Endothelial cell of umbilical vein (primary cell): ENCODE data around the gene OR52N4. TPM values are rescaled to one million over a fixed set of nuclear protein-coding genes. Genes with fewer than 3 reads are reported as not detected.
"Not testable (repeated sequence)": the region's sequence is repeated elsewhere in the genome, so short reads cannot be mapped to it uniquely, and the experiment has no call there.

Source experiments
- BruUV-seq: library from RNA; stranded (reverse); fragments of 400-500 nt; replicated peaks from 2 replicates; lab custom pipeline; 2021; lab: Mats Ljungman, UMichigan
- CTCF ChIA-PET: fragments of 300-600, 350-600 bp; sonication (Branson Sonifier 250); formaldehyde crosslinking; loops from one replicate; lab custom pipeline; 2021; ENCODE audit warnings: antibody characterized with exemption, inconsistent platforms; lab: Charles Lee
- POLR2A ChIA-PET: fragments of 300-600, 350-600 bp; sonication (Branson Sonifier 250); formaldehyde crosslinking; loops from one replicate; lab custom pipeline; 2021; ENCODE audit warnings: antibody characterized with exemption, inconsistent platforms; lab: Charles Lee
- DNase-seq: peaks from one replicate; pipeline ENCODE4 v3.0.0-alpha.2; 2011; ENCODE audit warnings: low read depth, low spot score
- FAIRE-seq: peaks from 2 replicates; lab custom pipeline; 2011; peaks lifted over from hg19 to GRCh38; lab: Jason Lieb, UNC
- H2AFZ ChIP-seq: 2 replicates; pipeline ENCODE4 v1.6.0; 2012; ENCODE audit warnings: low read depth, low read length, control low read depth, inconsistent platforms
- H3K27ac ChIP-seq: 2 replicates; pipeline ENCODE4 v1.5.1; 2011; ENCODE audit warnings: low read depth, mild to moderate bottlenecking, control low read depth, low read length, moderate library complexity; ENCODE audit not compliant: insufficient read depth
- H3K27me3 ChIP-seq, 2 experiments: 2 replicates each; pipeline versions ENCODE4 v1.6.0 to v1.6.1; 2011; ENCODE audit warnings: low read length in 2 of 2, mixed read lengths in 1 of 2; ENCODE audit not compliant: control insufficient read depth in 2 of 2, insufficient read depth in 2 of 2
- H3K36me3 ChIP-seq, 2 experiments: 2 replicates in 1 of 2; 3 replicates in 1 of 2; pipeline ENCODE4 v1.5.1; 2011; ENCODE audit warnings: low read length in 2 of 2, mild to moderate bottlenecking in 1 of 2, moderate library complexity in 1 of 2; ENCODE audit not compliant: control insufficient read depth in 2 of 2, insufficient read depth in 2 of 2; ENCODE audit errors: extremely low read depth in 1 of 2
- H3K4me1 ChIP-seq: 3 replicates; pipeline ENCODE4 v1.5.1; 2011; ENCODE audit warnings: mild to moderate bottlenecking, low read length; ENCODE audit not compliant: control insufficient read depth, insufficient read depth; ENCODE audit errors: extremely low read depth
- H3K4me2 ChIP-seq: 2 replicates; pipeline ENCODE4 v1.6.1; 2011; ENCODE audit warnings: low read length, control low read depth, mixed read lengths; ENCODE audit not compliant: insufficient read depth
- H3K4me3 ChIP-seq, 3 experiments: fragments of 200-600 bp in 1 of 3; sonication (generic), shearing (Covaris generic) in 1 of 3; replicated peaks in 1 of 3; 2 replicates each; pipeline ENCODE4 v1.5.1; 2011 to 2016; ENCODE audit warnings: control low read depth in 3 of 3, low read length in 3 of 3, mild to moderate bottlenecking in 2 of 3, inconsistent platforms in 1 of 3, low read depth in 1 of 3, moderate library complexity in 1 of 3; ENCODE audit not compliant: insufficient read depth in 1 of 3
- H3K79me2 ChIP-seq: 2 replicates; pipeline ENCODE4 v1.6.0; 2012; ENCODE audit warnings: low read length, inconsistent platforms; ENCODE audit not compliant: control insufficient read depth, insufficient read depth
- H3K9ac ChIP-seq: replicated peaks from 2 replicates; pipeline ENCODE3; 2011; ENCODE audit warnings: low read length, control low read depth; ENCODE audit not compliant: insufficient read depth; ENCODE audit errors: extremely low read depth
- H3K9me1 ChIP-seq: replicated peaks from 3 replicates; pipeline ENCODE4 v1.6.0; 2011; ENCODE audit warnings: mild to moderate bottlenecking, low read length; ENCODE audit not compliant: control insufficient read depth, insufficient read depth; ENCODE audit errors: extremely low read depth
- H3K9me3 ChIP-seq: replicated peaks from 2 replicates; pipeline ENCODE4 v1.5.1; 2012; ENCODE audit warnings: low read length, inconsistent platforms; ENCODE audit not compliant: control insufficient read depth, insufficient read depth
- H4K20me1 ChIP-seq: replicated peaks from 2 replicates; pipeline ENCODE3; 2011; ENCODE audit warnings: mild to moderate bottlenecking, low read length; ENCODE audit not compliant: control insufficient read depth, insufficient read depth; ENCODE audit errors: extremely low read depth
- EZH2 ChIP-seq: IDR thresholded peaks from 2 replicates; pipeline ENCODE4 v1.6.1; 2012; ENCODE audit warnings: borderline replicate concordance, low read depth, mild to moderate bottlenecking, moderate library complexity, low read length, inconsistent platforms; ENCODE audit not compliant: severe bottlenecking
- FOS ChIP-seq: IDR thresholded peaks from 2 replicates; pipeline ENCODE4 v1.6.1; 2011; ENCODE audit warnings: mild to moderate bottlenecking, low read length, moderate library complexity, borderline replicate concordance; ENCODE audit not compliant: insufficient read depth
- GATA2 ChIP-seq: IDR thresholded peaks from 2 replicates; pipeline ENCODE4 v1.7.0; 2011; ENCODE audit warnings: low read depth, mild to moderate bottlenecking, moderate library complexity, mixed read lengths, low read length; ENCODE audit not compliant: insufficient read length, insufficient read depth
- JUN ChIP-seq: IDR thresholded peaks from 2 replicates; pipeline ENCODE4 v1.6.1; 2011; ENCODE audit warnings: borderline replicate concordance, low read depth; ENCODE audit not compliant: insufficient read length, insufficient read depth
- MYC ChIP-seq: IDR thresholded peaks from one replicate; pipeline ENCODE4 v1.6.1; 2011; ENCODE audit warnings: mild to moderate bottlenecking, low read depth, low read length
- POLR2A ChIP-seq: IDR thresholded peaks from 2 replicates; pipeline ENCODE4 v1.6.1; 2012; ENCODE audit warnings: low read depth, mild to moderate bottlenecking, control low read depth, low read length
- POLR2AphosphoS5 ChIP-seq: IDR thresholded peaks from 2 replicates; pipeline ENCODE4 v1.6.1; 2012; ENCODE audit warnings: low read depth, mild to moderate bottlenecking, control low read depth, low read length, moderate library complexity; ENCODE audit not compliant: insufficient read depth
- dilution Hi-C: fragments of 300-500 bp; cut with MboI; formaldehyde crosslinking; loops from one replicate; pipeline ENCODE4 v1.15.0; 2019; ENCODE audit warnings: low sequenced_read_pairs; ENCODE audit not compliant: extremely low pct_ligation_motif_present
- intact Hi-C: fragments of 100-400 bp; cut with micrococcal nuclease; formaldehyde crosslinking; loops from one replicate; pipeline ENCODE4 v1.10.0; 2022
- polyA plus RNA-seq, 4 experiments: library from polyadenylated mRNA; depleted of rRNA in 3 of 4; stranded (reverse) in 3 of 4; unstranded in 1 of 4; fragments of >200 nt; gene quantifications; 2 replicates each; pipeline versions ENCODE4 v1.2.1 to v1.2.3, GENCODE V29; 2011 to 2012; ENCODE audit warnings: missing spikeins in 1 of 4
- total RNA-seq: library from RNA; stranded (reverse); gene quantifications from 2 replicates; pipeline ENCODE4 v1.2.3, GENCODE V29; 2021
- TF ChIP-seq, protein P1 (sequence below): IDR thresholded peaks from 2 replicates; pipeline ENCODE4 v1.6.1; 2011; ENCODE audit not compliant: insufficient read depth, insufficient read length
- TF ChIP-seq, protein P2 (sequence below), 2 donors: IDR thresholded peaks; 1 replicate in 1 of 2; 2 replicates in 1 of 2; pipeline ENCODE4 v1.5.1; 2011; ENCODE audit warnings: low read length in 2 of 2, mild to moderate bottlenecking in 2 of 2, moderate library complexity in 2 of 2, control low read depth in 1 of 2, inconsistent platforms in 1 of 2, low read depth in 1 of 2; ENCODE audit not compliant: insufficient read depth in 1 of 2; ENCODE audit errors: extremely low read depth in 1 of 2

OR52N4 gene
- total and polyA plus RNA-seq, 2 donors (not counting 3 experiments of a cell fraction or from before 2014, with no cell fraction given): 0.10 TPM; not detected in 1

DNA sequence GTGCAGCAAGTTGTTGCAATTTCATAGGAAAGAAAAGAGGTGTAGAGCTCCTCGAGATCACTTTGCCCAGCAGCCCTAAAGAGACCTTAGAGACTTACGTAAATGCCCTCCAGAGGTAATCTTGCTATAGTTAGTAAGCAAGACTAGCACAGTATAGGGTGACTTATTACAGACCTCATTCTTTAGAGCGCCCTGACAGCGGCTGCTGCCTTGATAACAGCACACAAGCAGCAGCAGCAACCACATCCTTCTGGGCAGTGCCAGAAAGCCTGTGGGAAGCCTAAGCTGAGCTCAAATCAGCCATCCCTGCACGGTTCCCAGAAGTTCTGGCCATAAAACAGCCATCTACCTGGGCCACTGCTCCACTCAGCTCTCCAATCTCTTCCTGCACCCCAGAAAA lies 40.3 kb upstream of the OR52N4 start:
- CTCF ChIA-PET: interaction anchor here (1.1 to 2.7 kb wide), 4 partner anchors 29 to 237 kb away, joined by 3 to 10 read pairs (median 6); partner anchors contain the start of gene TRIM5
- Histone ChIP-seq H3K9ac (no peak overlapping the region), H4K20me1 (no peaks in the 10 kb centered on the region), H3K4me1 (no peaks in the 10 kb centered on the region), H3K9me1 (no peaks in the 10 kb centered on the region), H3K4me3 (no peak overlapping the region), H3K27ac (no peak overlapping the region), H3K79me2 (no peaks in the 10 kb centered on the region), H2AFZ (no peak overlapping the region), H3K9me3 (no peaks in the 10 kb centered on the region), H3K27me3 (no peaks in the 10 kb centered on the region), H3K4me2 (no peak overlapping the region), H3K36me3 (peaks cover 0 to 2% of the 10 kb centered on the region in 2 experiments)
- POLR2A ChIA-PET: no interaction called here
- intact Hi-C loops (no loop called here), dilution Hi-C loops (no loop called here)
- BruUV-seq: no TSS peak
- DNase-seq: no peak
- FAIRE-seq: no peak
- no peak for TF ChIP-seq GATA2
- no peak for TF ChIP-seq POLR2AphosphoS5
- TF ChIP-seq MYC: no peak
- no peak for TF ChIP-seq FOS
- no peak for TF ChIP-seq JUN
- TF ChIP-seq EZH2: no peak
- TF ChIP-seq, protein P1, sequence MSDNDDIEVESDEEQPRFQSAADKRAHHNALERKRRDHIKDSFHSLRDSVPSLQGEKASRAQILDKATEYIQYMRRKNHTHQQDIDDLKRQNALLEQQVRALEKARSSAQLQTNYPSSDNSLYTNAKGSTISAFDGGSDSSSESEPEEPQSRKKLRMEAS: no peak
- TF ChIP-seq, protein P2, sequence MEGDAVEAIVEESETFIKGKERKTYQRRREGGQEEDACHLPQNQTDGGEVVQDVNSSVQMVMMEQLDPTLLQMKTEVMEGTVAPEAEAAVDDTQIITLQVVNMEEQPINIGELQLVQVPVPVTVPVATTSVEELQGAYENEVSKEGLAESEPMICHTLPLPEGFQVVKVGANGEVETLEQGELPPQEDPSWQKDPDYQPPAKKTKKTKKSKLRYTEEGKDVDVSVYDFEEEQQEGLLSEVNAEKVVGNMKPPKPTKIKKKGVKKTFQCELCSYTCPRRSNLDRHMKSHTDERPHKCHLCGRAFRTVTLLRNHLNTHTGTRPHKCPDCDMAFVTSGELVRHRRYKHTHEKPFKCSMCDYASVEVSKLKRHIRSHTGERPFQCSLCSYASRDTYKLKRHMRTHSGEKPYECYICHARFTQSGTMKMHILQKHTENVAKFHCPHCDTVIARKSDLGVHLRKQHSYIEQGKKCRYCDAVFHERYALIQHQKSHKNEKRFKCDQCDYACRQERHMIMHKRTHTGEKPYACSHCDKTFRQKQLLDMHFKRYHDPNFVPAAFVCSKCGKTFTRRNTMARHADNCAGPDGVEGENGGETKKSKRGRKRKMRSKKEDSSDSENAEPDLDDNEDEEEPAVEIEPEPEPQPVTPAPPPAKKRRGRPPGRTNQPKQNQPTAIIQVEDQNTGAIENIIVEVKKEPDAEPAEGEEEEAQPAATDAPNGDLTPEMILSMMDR (IDR thresholded peaks at IDR 0.05; ENCODE audit: extremely low read depth in 1 of 2, insufficient read depth in 1 of 2, low read depth in 1 of 2, low read length in 2 of 2): no peak
- TF ChIP-seq POLR2A: no peak

DNA sequence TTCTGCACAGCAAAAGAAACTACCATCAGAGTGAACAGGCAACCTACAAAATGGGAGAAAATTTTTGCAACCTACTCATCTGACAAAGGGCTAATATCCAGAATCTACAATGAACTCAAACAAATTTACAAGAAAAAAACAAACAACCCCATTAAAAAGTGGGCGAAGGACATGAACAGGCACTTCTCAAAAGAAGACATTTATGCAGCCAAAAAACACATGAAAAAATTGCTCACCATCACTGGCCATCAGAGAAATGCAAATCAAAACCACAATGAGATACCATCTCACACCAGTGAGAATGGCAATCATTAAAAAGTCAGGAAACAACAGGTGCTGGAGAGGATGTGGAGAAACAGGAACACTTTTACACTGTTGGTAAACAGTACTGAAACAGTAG lies 37.5 kb upstream of the OR52N4 start:
- dilution Hi-C loops, H3K4me1 ChIP-seq, H3K4me2 ChIP-seq, POLR2A ChIA-PET, H3K9me3 ChIP-seq, H3K36me3 ChIP-seq, H3K9me1 ChIP-seq, BruUV-seq, CTCF ChIA-PET, H3K4me3 ChIP-seq, intact Hi-C loops, H4K20me1 ChIP-seq, H3K27ac ChIP-seq, FAIRE-seq, H2AFZ ChIP-seq, H3K79me2 ChIP-seq, H3K27me3 ChIP-seq, DNase-seq, H3K9ac ChIP-seq: not testable (repeated sequence)
